SH-SY5Y (cell line): ENCODE results near the gene DSP.

Experiments used
- GATA2 ChIP-seq: IDR thresholded peaks from 2 replicates; pipeline ENCODE4 v1.6.1; 2011; ENCODE audit warnings: mild to moderate bottlenecking, low read depth, low read length
- GATA3 ChIP-seq: IDR thresholded peaks from 2 replicates; pipeline ENCODE4 v1.6.1; 2011; ENCODE audit warnings: low read depth, mild to moderate bottlenecking, low read length, moderate library complexity

- TF ChIP-seq GATA3 (no peak), GATA2 (no peak)
Measured at GRCh38 chr6:7505189-7505699, 36.2 kb upstream of the DSP start.
